Activated CD4-positive, alpha-beta T cell treated with anti-CD3 and anti-CD28 coated beads for 4 hours (primary cell): ENCODE measurements around the gene EBPL.
"Not testable (repeated sequence)": the region's sequence is repeated elsewhere in the genome, so short reads cannot be mapped to it uniquely, and the experiment has no call there.

Experiments
- DNase-seq, 2 donors: peaks; one replicate each; pipeline ENCODE4 v3.0.0-alpha.2; 2020

Gene EBPL

GRCh38 chr13:49632156-49632555 lies 59.1 kb downstream of the EBPL start:
- no peak for DNase-seq

GRCh38 chr13:49630580-49630979 lies 60.7 kb downstream of the EBPL start:
- DNase-seq, result no peak

GRCh38 chr13:49629947-49630346 lies 61.3 kb downstream of the EBPL start:
- no peak for DNase-seq

- DNase-seq, result no peak
Measured at GRCh38 chr13:49629196-49629938, 61.9 kb downstream of the EBPL start.

DNA sequence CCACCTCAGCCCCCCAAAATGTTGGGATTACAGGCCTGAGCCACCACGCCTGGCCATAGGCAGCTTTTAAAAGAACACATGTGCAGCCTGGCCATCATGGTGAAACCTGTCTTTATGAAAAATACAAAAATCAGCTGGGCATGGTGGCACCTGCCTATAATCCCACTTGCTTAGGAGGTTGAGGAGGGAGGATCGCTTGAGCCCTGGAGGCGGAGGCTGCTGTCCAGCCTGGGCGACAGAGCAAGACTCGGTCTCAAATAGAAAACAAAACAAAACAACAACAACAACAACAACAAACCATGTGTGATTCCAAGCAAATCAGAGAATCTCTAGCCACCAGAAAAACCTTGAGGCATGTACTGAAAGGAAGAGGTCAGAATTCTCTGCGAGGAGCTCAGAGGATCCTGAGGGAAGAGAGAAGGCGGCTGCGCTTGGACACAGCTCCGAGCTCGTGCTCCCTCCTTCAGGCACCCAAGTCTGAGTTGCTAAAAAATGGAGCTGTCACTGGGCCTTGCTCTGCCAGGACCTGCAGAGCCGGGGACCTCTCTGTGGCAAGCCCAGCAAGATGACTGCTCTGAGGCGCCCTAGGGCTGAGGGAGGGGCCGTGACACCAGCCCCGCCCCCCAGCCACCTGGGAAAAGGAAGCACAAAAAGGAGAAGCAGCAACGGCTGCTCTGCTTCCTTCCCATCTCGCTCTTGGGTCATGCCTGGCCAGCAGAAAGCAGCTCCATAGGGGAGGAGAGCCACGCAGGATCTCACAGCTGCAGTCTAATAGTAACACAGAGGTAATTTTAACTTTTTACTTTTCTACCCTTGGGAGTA lies 63.2 kb downstream of the EBPL start, which contains the start of gene ARL11:
TSS of gene ARL11 (plus strand) at position 677 of the 822 bp plus-strand sequence. CDS start 1,941 bp downstream, outside the sequence.
- peak; percentile 45 to 53 for DNase-seq

GRCh38 chr13:49625392-49626079 lies 65.8 kb downstream of the EBPL start:
- DNase-seq, result no peak

- DNase-seq, result no peak
Measured at GRCh38 chr13:49624229-49624628, 67.1 kb downstream of the EBPL start.

- no peak for DNase-seq
Measured at GRCh38 chr13:49622174-49622946, 68.9 kb downstream of the EBPL start.

- no peak for DNase-seq
Measured at GRCh38 chr13:49620170-49620621, 71.1 kb downstream of the EBPL start.

- DNase-seq, result no peak
Measured at GRCh38 chr13:49616676-49617065, 74.6 kb downstream of the EBPL start.

- DNase-seq, result no peak
Measured at GRCh38 chr13:49615836-49616675, 75.2 kb downstream of the EBPL start.

DNA sequence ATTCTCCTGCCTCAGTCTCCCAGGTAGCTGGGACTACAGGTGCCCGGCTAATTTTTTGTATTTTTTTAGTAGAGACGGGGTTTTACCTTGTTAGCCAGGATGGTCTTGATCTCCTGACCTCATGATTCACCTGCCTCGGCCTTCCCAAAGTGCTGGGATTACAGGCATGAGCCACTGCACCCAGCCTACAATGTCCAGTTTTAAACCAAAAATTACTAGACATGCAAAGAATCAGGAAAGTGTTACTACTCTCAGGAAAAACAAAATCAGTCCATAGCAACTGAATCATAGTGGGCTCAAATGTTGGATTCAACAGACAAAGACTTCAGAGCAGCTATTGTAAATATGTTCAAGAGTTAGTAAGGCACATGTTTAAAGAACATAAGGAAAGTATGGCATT lies 79.2 kb downstream of the EBPL start:
- not testable (repeated sequence) for DNase-seq
